ENCODE results near the gene ZNF19.

GRCh38 chr16:71449020-71449419 lies 40.1 kb downstream of the ZNF19 start:
- TF ChIP-seq CTCF (IDR thresholded peaks at IDR 0.05; ENCODE audit: low read depth, low read length) (no peak), MAX (IDR thresholded peaks at IDR 0.05; ENCODE audit: low read depth, low read length) (no peak)
